H9 (cell line): ENCODE measurements around the gene GXYLT2. TPM values are rescaled to one million over a fixed set of nuclear protein-coding genes. Genes with fewer than 3 reads are reported as not detected.

Source experiments
- DNase-seq: peaks from one replicate; pipeline ENCODE4 v3.0.0-alpha.2; 2017
- H2AFZ ChIP-seq: one replicate; pipeline ENCODE4 v1.6.1; 2013; ENCODE audit warnings: mild to moderate bottlenecking, low read length, control low read depth, moderate library complexity
- H2AK5ac ChIP-seq: 2 replicates; pipeline ENCODE4 v1.6.1; 2013; ENCODE audit warnings: low read length, control low read depth, mixed read lengths; ENCODE audit not compliant: insufficient read length
- H2BK120ac ChIP-seq: one replicate; pipeline ENCODE4 v1.6.1; 2013; ENCODE audit warnings: low read depth, mild to moderate bottlenecking, low read length, control low read depth, inconsistent platforms; ENCODE audit not compliant: poor library complexity, severe bottlenecking
- H2BK12ac ChIP-seq: 2 replicates; pipeline ENCODE4 v1.6.1; 2013; ENCODE audit warnings: low read length, control low read depth, mixed read lengths, low read depth; ENCODE audit not compliant: insufficient read length
- H2BK15ac ChIP-seq: 2 replicates; pipeline ENCODE4 v1.6.1; 2013; ENCODE audit warnings: low read depth, low read length, control low read depth
- H2BK20ac ChIP-seq: one replicate; pipeline ENCODE4 v1.6.1; 2013; ENCODE audit warnings: low read depth, mild to moderate bottlenecking, low read length, control low read depth, inconsistent platforms; ENCODE audit not compliant: poor library complexity, severe bottlenecking
- H2BK5ac ChIP-seq: 2 replicates; pipeline ENCODE4 v1.6.1; 2013; ENCODE audit warnings: low read length, control low read depth, mixed read lengths; ENCODE audit not compliant: insufficient read length
- H3K14ac ChIP-seq: 2 replicates; pipeline ENCODE4 v1.6.1; 2013; ENCODE audit warnings: low read length, control low read depth; ENCODE audit not compliant: insufficient read depth
- H3K18ac ChIP-seq: 2 replicates; pipeline ENCODE4 v1.6.1; 2013; ENCODE audit warnings: low read depth, mild to moderate bottlenecking, mixed read lengths, low read length, control low read depth; ENCODE audit not compliant: insufficient read length
- H3K23ac ChIP-seq: 2 replicates; pipeline ENCODE4 v1.6.1; 2013; ENCODE audit warnings: low read length, control low read depth, mixed read lengths, low read depth; ENCODE audit not compliant: insufficient read length
- H3K23me2 ChIP-seq: 2 replicates; pipeline ENCODE4 v1.6.1; 2013; ENCODE audit warnings: low read depth, mild to moderate bottlenecking, mixed read lengths, low read length, control low read depth; ENCODE audit not compliant: insufficient read length, poor library complexity, severe bottlenecking
- H3K27ac ChIP-seq: 2 replicates; pipeline ENCODE4 v1.5.1; 2013; ENCODE audit warnings: low read length, control low read depth, mixed read lengths, low read depth; ENCODE audit not compliant: insufficient read length
- H3K27me3 ChIP-seq: 2 replicates; pipeline ENCODE4 v1.6.1; 2013; ENCODE audit warnings: low read length, control low read depth, inconsistent platforms; ENCODE audit not compliant: insufficient read depth
- H3K4ac ChIP-seq: 2 replicates; pipeline ENCODE4 v1.6.1; 2013; ENCODE audit warnings: low read depth, mild to moderate bottlenecking, control low read depth, inconsistent platforms, low read length, moderate library complexity
- H3K4me1 ChIP-seq: 2 replicates; pipeline ENCODE4 v1.6.1; 2013; ENCODE audit warnings: low read length, control low read depth, inconsistent platforms; ENCODE audit not compliant: insufficient read depth
- H3K4me2 ChIP-seq: 2 replicates; pipeline ENCODE4 v1.6.1; 2013; ENCODE audit warnings: low read length, control low read depth, mixed read lengths; ENCODE audit not compliant: insufficient read length, insufficient read depth
- H3K56ac ChIP-seq: 2 replicates; pipeline ENCODE4 v1.6.1; 2013; ENCODE audit warnings: low read depth, mild to moderate bottlenecking, mixed read lengths, low read length, control low read depth; ENCODE audit not compliant: insufficient read length
- H3K79me1 ChIP-seq: 2 replicates; pipeline ENCODE4 v1.6.1; 2013; ENCODE audit warnings: low read depth, mild to moderate bottlenecking, moderate library complexity, low read length, control low read depth, inconsistent platforms; ENCODE audit not compliant: insufficient read depth, poor library complexity, severe bottlenecking
- H3K79me2 ChIP-seq: 2 replicates; pipeline ENCODE4 v1.6.1; 2013; ENCODE audit warnings: low read length, control low read depth, inconsistent platforms; ENCODE audit not compliant: insufficient read depth
- H3K9ac ChIP-seq: 2 replicates; pipeline ENCODE4 v1.6.1; 2013; ENCODE audit warnings: low read length, control low read depth, mixed read lengths; ENCODE audit not compliant: insufficient read length; ENCODE audit errors: extremely low read depth
- H3K9me3 ChIP-seq: one replicate; pipeline ENCODE4 v1.6.1; 2013; ENCODE audit warnings: low read depth, low read length, inconsistent platforms; ENCODE audit not compliant: control insufficient read depth
- H3T11ph ChIP-seq: one replicate; pipeline ENCODE4 v1.6.1; 2013; ENCODE audit warnings: mild to moderate bottlenecking, low read length, control low read depth, inconsistent platforms
- H4K20me1 ChIP-seq: one replicate; pipeline ENCODE4 v1.6.1; 2013; ENCODE audit not compliant: control insufficient read depth, insufficient read length, insufficient read depth
- H4K5ac ChIP-seq: 2 replicates; pipeline ENCODE4 v1.6.1; 2013; ENCODE audit warnings: low read depth, mild to moderate bottlenecking, mixed read lengths, low read length, control low read depth; ENCODE audit not compliant: insufficient read length
- H4K8ac ChIP-seq: replicated peaks from 2 replicates; pipeline ENCODE4 v1.6.1; 2013; ENCODE audit warnings: low read length, control low read depth, mixed read lengths, low read depth; ENCODE audit not compliant: insufficient read length
- H4K91ac ChIP-seq: 2 replicates; pipeline ENCODE4 v1.6.1; 2013; ENCODE audit warnings: low read depth, mild to moderate bottlenecking, moderate library complexity, mixed read lengths, low read length, control low read depth; ENCODE audit not compliant: insufficient read length
- H3K27ac Mint-ChIP-seq, 3 experiments: 2 replicates in 2 of 3; 3 replicates in 1 of 3; pipeline ENCODE4 v1.8.0; 2020 to 2021; ENCODE audit warnings: mixed read lengths in 3 of 3, mild to moderate bottlenecking in 1 of 3, moderate library complexity in 1 of 3
- H3K27me3 Mint-ChIP-seq: 2 replicates; pipeline ENCODE4 v1.8.0; 2021; ENCODE audit warnings: low read depth, mild to moderate bottlenecking, moderate library complexity, mixed read lengths
- H3K36me3 Mint-ChIP-seq, 3 experiments: 2 replicates in 2 of 3; 3 replicates in 1 of 3; pipeline ENCODE4 v1.8.0; 2020 to 2021; ENCODE audit warnings: low read depth in 3 of 3, mixed read lengths in 3 of 3; ENCODE audit not compliant: insufficient read depth in 1 of 3
- H3K4me1 Mint-ChIP-seq, 2 experiments: 2 replicates each; pipeline ENCODE4 v1.8.0; 2020; ENCODE audit warnings: mixed read lengths in 2 of 2
- H3K4me3 Mint-ChIP-seq, 2 experiments: 2 replicates in 1 of 2; 3 replicates in 1 of 2; pipeline ENCODE4 v1.8.0; 2020 to 2021; ENCODE audit warnings: mild to moderate bottlenecking in 2 of 2, mixed read lengths in 2 of 2, moderate library complexity in 1 of 2
- H3K9me3 Mint-ChIP-seq, 2 experiments: 2 replicates in 1 of 2; 3 replicates in 1 of 2; pipeline ENCODE4 v1.8.0; 2020; ENCODE audit warnings: mild to moderate bottlenecking in 2 of 2, mixed read lengths in 2 of 2, moderate library complexity in 1 of 2
- CTCF ChIP-seq: fragments of 200-600 bp; sonication (generic); conservative IDR thresholded peaks from 3 replicates; pipeline ENCODE4 v1.8.0; 2021; ENCODE audit warnings: antibody characterized with exemption, mild to moderate bottlenecking
- WGBS: extraction: QIAGEN DNeasy Blood & Tissue Kit; methylation state at CpG from one replicate; pipeline ENCODE4 v1.1.7; 2013; ENCODE audit warnings: missing lambda C conversion rate, low lambda C conversion rate, mixed read lengths; ENCODE audit not compliant: insufficient read length; ENCODE audit errors: extremely low coverage; 5-methylcytosine and 5-hydroxymethylcytosine counted together
- total RNA-seq: library from RNA; stranded (reverse); gene quantifications from 2 replicates; pipeline ENCODE4 v1.2.1, GENCODE V29; 2021

GXYLT2 gene
- total RNA-seq, 1 experiment from 2014 or later, result 2.0 TPM

GRCh38 chr3:72914383-72914782, 26.5 kb downstream of the GXYLT2 start:
- no peak for DNase-seq
- Histone ChIP-seq H4K20me1 (no peaks in the 10 kb centered on the region), H3K79me1 (no peaks in the 10 kb centered on the region), H2AFZ (no peak overlapping the region), H3K56ac (no peak overlapping the region), H3K79me2 (no peaks in the 10 kb centered on the region), H4K8ac (no peak overlapping the region), H4K91ac (no peak overlapping the region), H4K5ac (no peak overlapping the region), H3K27ac (no peak overlapping the region), H2BK15ac (no peak overlapping the region), H3K18ac (no peak overlapping the region), H3K27me3 (no peaks in the 10 kb centered on the region), H3K4me2 (no peak overlapping the region), H2BK5ac (no peak overlapping the region), H3K4ac (no peak overlapping the region), H2BK12ac (no peak overlapping the region), H3K9ac (no peak overlapping the region), H3K4me1 (no peaks in the 10 kb centered on the region), H3K14ac (no peak overlapping the region), H2BK20ac (no peak overlapping the region), H3K23me2 (no peaks in the 10 kb centered on the region), H2AK5ac (no peak overlapping the region), H3T11ph (no peak overlapping the region), H3K9me3 (no peaks in the 10 kb centered on the region), H3K23ac (no peak overlapping the region), H2BK120ac (no peak overlapping the region)
- no peak for TF ChIP-seq CTCF
- Mint-ChIP-seq H3K27me3 (no peaks in the 10 kb centered on the region), H3K4me3 (no peak overlapping the region), H3K9me3 (no peaks in the 10 kb centered on the region), H3K36me3 (no peaks in the 10 kb centered on the region), H3K4me1 (no peaks in the 10 kb centered on the region), H3K27ac (no peak overlapping the region)
- no CpG with 5 or more reads among the region's 14 CpGs for WGBS
